ENCODE measurements around the gene B4GAT1.

GRCh38 chr11:66360406-66361073 is 13.1 kb upstream of the B4GAT1 start:
- TF ChIP-seq ZNF274 (IDR thresholded peaks at IDR 0.05; ENCODE audit: low read depth, low read length) = no peak
- TF ChIP-seq EGR1 (IDR thresholded peaks at IDR 0.05; ENCODE audit: low read depth) = no peak
- TF ChIP-seq EZH2phosphoT487 (IDR thresholded peaks at IDR 0.05; ENCODE audit: borderline replicate concordance) = no peak
- TF ChIP-seq CTCF (IDR thresholded peaks at IDR 0.05 in 2 of 3, conservative IDR thresholded peaks at IDR 0.05 in 1 of 3; ENCODE audit: borderline replicate concordance in 1 of 3, insufficient read depth in 1 of 3, low read depth in 2 of 3, low read length in 2 of 3) = no peak
- TF ChIP-seq REST (IDR thresholded peaks at IDR 0.05; ENCODE audit: low read depth) = no peak
